Ishikawa (cell line): Measurements from ENCODE around the gene FSTL4.

Experiments used
- CEBPB ChIP-seq: IDR thresholded peaks from 2 replicates; pipeline ENCODE4 v1.6.1; 2012
- EP300 ChIP-seq: IDR thresholded peaks from 2 replicates; pipeline ENCODE4 v1.6.1; 2012; ENCODE audit warnings: borderline replicate concordance
- MAX ChIP-seq: IDR thresholded peaks from 2 replicates; pipeline ENCODE4 v1.6.1; 2012
- REST ChIP-seq: IDR thresholded peaks from 2 replicates; pipeline ENCODE4 v1.6.1; 2012; ENCODE audit warnings: low read depth, mild to moderate bottlenecking
- USF1 ChIP-seq: IDR thresholded peaks from 2 replicates; pipeline ENCODE4 v1.6.1; 2012

GRCh38 chr5:133225671-133226152 is 386.6 kb downstream of the FSTL4 start:
- TF ChIP-seq REST, result no peak
- no peak for TF ChIP-seq USF1
- TF ChIP-seq CEBPB, result no peak
- TF ChIP-seq EP300, result no peak
- TF ChIP-seq MAX, result no peak
